Astrocyte of the hippocampus (primary cell): ENCODE data around the gene TTLL5.
"Not testable (repeated sequence)": the region's sequence is repeated elsewhere in the genome, so short reads cannot be mapped to it uniquely, and the experiment has no call there.

Experiments
- DNase-seq: peaks from one replicate; pipeline ENCODE4 v3.0.0; 2011; ENCODE audit warnings: low read depth, low spot score

The TTLL5 gene

DNA sequence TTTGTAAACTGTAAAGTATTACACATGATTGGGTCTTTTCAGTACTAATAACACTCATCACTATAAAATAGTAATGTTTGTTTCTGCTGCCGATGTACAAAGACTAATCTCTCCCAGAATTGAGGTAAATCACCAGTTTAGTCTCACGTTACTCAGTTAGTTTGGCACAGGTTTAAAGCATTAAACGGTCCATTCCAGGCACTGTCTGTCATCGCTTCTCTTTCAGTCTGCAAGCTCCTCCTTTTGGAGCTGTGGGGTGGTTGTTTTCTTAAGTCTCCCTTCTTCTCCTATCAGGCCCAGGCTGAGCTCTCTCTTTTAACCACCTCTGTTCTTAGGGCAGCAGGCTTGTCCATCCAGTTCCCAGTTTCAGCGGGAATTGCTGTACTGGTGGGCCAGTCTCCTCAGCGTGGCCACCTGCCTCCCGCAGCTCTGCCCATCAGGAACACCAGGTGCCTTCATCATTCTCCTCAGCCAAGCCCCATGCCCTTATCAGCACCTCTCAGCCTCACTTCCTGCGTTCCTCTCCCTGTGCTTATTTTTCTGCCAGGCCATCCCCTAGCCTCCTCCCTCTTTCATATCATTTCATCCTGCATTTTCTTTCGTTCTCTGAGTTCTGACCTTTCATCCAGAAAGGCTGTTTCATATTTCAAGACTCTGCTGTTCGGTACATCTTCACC, 171.7 kb downstream of the TTLL5 start:
- DNase-seq: peak; percentile 71

DNA sequence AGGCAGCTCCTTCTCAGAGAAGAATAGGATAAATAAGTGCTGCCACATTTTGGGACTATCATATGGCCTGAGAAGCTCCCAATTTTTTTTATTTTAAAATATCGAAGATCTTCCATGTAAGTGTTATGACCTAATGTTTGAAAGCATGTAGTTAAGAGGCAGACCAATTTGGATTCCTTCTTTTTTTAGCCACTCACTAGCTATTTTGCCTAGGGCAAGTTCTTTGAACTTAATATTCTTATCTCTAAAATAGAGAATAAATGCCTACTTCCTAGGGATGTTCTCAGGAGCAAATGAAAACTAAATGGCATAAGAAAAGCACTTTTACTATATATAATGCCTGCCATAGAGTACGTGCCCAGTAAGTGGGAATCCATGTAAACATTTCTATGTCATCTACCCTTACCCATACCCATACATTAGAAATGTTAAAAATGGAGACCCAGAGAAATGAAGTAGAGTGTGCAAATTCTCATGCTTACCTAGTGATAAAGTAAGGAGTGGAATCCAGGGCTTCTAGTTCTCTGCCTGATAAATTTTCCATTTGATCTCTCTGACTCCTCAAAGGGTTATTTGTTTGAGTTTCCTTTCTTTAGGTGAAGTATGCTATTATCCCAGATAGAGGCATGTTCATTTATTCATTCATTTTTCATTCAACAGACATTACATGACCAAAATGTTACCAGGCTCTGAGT, 172.4 kb downstream of the TTLL5 start:
- DNase-seq: no peak

DNA sequence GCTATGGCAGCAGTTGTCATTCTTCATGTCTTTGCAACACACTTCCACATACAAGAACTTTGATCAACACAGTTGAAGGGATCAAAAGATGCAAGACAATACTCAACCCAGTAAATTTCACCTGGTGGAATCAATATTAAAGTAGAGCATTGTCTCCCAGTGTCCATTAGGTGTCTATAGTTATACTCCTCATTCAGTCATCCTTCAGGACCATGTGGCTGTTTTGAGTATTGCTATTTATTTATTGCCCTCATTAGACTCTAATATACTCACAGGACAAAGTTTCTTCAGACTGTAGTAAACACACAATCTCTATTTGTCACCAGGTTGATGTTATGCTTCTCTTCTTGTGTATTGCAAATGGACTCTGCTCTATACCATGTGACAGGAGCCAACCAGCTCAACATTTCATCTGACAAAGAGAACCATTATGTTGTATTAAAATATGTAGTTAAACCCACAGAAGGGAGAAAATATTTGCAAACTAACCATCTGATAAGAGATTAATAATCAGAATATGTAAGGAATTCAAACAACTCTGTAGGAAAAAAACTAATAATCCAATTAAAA, 174.2 kb downstream of the TTLL5 start:
- DNase-seq: no peak

DNA sequence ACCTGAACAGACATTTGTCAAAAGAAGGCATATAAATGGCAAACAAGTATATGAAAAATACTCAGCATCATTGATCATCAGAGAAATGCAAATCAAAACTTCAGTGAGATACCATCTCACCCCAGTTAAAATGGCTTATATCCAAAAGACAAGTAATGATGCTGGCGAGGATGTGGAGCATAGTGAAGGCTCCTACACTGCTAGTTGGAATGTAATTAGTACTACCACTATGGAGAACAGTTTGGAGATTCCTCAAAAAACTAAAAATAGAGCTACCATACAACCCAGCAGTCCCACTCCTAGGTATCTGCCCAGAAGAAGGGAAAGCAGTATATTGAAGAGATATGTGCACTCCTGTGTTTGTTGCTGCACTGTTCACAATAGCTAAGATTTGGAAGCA, 174.7 kb downstream of the TTLL5 start:
- no peak for DNase-seq

DNA sequence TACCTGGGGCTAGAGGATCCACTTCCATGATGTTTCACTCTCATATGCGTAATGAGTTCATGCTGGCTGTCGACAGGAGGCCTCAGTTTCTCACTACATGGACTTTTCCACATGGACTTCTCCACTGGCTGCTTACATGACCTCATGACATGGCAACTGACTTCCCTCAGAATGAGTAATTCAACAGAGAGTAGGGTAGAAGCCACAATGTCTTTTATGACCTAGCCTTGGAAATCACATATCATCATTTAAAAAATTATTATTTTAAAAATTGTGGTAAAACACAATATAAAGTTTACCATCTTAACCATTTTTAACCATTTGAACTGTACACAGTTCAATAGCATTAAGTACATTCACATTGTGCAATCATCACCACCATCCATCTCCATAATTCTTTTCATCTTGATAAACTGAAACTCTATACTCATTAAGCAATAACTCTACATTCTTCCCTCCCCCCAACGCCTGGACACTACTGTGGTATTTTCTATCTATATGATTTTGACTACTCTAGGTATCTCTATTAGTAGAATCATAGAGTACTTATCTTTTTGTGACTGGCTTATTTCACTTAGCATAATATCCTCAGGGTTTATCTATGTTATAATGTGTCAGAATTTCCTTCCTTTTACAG, 176.2 kb downstream of the TTLL5 start:
- no peak for DNase-seq

DNA sequence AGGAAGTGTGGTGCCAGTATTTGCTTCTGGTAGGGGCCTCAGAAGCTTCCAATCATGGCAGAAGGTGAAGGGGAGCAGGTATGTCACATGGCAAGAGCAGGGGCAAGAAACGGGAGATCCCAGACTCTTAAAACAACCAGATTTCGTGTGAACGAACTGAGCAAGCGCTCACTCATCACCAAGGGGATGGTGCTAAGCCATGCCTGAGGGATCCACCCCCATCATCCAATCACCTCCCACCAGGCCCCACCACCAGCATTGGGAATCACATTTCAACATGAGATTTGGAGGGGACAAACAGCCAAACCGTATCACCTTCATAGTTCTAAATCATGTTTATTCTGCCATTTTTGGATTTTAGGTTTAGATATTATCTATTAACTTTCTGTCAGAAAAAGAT, 179.9 kb downstream of the TTLL5 start:
- no peak for DNase-seq

DNA sequence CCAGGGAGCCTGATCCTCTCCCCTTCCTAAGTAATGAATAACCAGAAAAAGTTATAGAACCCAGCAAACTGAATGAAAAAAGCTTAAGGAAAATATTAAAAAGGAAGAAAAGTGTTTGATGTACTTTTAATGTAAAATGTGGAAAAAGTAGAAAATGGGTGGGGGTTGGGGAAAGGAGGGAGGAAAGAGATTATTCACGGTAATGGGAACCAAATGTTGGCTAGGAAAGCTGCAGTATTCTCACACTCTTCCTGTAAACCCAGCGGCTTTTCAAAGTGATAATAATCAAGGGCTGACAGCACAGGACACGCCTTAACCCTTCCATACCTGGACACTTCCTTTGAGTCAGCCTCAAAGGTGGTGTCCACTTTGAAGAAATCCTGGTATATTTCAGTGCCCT, 181.5 kb downstream of the TTLL5 start:
- no peak for DNase-seq

DNA sequence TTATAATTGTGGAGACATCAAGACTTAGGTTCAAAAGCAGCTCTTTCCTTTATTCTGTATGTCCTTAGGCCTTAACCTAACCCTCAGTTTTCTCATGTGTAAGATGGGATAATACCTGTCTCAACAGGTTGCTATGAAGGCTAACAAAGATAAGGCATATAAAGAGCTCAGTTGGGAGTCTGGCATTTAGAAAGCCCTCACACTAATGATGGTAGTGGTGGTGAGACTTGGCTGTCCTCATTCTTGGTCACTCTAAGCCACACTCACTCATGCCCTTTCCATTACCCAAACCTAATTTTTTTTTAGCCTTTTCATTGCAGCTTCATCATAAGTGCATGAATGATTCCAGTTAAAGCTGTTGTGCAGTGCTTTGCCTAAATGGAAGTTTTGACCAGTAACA, 183.4 kb downstream of the TTLL5 start:
- no peak for DNase-seq

DNA sequence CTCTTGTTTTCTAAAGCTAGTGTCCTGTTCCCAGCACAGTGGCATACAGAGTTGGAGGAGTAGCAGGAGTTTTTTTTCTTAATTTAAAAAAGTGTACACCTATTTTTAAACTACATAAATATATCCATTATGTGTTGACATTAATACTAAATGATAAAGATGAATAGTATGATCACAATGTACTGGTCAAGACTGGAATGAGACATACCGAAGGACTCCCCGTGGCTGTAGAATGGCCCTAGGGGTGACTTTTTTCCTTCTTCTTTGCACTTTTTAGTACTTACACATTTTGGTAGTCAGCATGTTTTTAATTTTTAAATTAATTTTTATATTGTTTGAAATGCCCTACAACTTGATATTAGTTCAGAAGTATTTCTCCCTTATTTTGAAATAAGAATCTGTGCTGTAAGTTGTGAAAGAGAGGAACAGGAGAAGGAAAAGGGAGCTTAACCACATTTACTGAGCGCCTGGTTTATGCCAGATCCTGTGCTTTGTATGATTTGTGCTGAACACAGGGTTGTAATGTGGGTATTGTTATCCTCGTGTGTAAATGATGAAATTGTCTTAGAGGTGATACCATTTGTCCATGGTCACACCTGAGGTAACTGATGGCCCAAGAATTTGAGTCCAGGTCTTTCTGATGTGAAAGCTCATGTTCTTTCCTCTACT, 184.2 kb downstream of the TTLL5 start:
- DNase-seq: no peak

DNA sequence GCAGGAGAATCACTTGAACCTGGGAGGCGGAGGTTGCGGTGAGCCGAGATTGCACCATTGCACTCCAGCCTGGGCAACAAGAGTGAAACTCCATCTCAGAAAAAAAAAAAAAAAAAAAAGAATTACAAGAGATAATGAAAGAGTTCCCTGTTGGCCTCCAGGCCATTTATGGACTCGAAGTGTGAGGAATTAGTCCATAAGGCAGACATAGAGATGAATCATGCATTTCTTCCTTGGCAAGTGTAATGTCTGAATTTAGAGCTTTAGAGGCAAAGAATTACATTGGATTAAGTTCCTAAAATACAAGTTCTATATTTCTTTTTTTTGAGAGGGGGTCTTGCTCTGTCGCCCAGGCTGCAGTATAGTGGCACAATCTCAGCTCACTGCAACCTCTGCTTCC, 185.6 kb downstream of the TTLL5 start:
- not testable (repeated sequence) for DNase-seq

DNA sequence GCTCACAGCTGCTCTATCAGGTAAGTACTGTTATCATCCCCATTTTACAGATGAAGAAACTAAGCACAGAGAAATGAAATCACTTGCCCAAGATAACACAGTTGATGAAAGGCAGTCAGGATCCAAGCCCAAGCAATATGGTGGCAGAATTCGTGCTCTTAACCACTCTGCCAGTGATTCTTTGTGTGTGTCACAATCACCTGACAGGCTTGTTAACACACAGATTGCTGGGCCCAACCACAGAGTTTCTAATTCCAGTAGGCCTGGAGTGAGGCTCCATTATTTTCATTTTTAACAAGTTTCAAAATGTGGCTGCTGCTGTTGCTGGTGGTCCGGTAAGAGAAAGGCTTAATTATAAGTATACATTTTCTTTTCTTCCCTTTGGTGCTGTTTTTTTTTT, 186.5 kb downstream of the TTLL5 start:
- DNase-seq: no peak

DNA sequence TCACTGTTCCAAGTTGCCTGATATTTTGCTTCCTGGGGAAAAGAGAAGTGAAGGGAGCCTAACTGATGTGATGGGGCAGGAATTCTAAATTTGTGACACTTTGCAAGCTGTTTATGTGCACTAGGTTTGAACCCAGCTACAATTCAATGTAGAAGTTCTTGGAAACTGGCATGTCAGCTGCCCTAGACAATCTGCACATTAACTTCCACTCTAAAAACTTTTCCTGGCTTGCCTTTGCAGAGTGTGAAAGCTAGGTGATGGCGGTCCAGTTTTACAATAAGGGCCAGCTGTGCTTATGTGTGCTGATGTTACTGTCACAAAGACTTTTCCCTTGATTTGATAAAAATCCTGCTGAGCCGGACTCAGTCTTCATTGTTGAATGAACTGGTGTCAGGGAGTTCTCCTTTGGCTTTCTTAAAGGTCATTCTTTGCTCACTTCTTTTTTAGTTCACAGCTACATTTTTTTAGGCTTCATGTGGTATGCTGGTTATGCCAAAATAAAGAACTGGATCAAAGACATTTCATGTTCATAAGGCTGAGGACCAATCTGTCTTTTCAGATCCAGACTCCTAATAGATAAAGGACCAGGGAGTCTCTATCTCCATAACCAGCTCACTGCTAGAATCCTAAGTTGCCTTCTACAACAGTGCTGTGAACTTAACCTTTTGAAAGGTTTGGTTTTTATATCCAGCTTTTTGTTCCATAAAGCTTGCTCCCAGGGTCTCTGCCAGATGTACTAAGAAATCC, 187.3 kb downstream of the TTLL5 start:
- no peak for DNase-seq

DNA sequence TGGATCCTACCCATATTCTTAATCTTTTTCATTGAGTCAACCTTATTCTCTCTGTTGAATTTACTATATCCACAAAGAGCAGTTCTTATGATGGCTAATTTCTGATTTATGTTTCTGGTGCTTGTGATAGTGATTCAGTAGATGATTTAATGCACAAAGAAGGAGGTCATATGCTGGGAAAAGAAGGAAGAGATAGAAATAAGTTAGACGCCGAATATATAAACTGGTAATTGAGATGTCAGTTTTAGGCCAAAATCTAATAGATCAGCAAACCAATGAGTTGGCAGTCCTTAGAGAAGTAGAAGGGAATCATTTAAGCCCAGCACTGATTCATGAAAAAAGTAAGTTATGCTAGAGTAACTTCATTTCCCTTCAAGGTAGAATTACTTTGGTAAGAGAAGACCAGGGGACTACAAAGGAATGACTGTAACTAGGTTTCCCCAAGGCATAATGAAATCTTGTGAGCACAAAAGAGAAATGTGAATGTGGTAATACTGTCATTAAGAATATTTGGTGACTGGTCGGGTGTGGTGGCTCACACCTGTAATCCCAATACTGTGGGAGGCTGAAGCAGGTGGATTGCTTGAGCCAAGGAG, 188.4 kb downstream of the TTLL5 start:
- no peak for DNase-seq

DNA sequence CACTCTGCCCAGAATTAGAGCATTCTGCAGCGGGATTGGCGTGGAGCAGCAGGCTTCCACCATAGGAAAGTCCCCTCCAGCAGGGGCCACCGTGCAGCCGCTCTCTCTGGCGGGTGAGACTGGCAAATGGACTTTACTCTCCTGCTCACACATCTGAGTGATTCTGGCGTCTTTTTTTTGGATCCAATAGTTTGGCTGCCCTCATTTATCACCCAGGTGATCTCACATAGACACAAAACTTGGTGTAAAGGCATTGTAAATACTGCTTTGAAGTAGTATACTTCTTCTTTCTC, 190.5 kb downstream of the TTLL5 start:
- no peak for DNase-seq

DNA sequence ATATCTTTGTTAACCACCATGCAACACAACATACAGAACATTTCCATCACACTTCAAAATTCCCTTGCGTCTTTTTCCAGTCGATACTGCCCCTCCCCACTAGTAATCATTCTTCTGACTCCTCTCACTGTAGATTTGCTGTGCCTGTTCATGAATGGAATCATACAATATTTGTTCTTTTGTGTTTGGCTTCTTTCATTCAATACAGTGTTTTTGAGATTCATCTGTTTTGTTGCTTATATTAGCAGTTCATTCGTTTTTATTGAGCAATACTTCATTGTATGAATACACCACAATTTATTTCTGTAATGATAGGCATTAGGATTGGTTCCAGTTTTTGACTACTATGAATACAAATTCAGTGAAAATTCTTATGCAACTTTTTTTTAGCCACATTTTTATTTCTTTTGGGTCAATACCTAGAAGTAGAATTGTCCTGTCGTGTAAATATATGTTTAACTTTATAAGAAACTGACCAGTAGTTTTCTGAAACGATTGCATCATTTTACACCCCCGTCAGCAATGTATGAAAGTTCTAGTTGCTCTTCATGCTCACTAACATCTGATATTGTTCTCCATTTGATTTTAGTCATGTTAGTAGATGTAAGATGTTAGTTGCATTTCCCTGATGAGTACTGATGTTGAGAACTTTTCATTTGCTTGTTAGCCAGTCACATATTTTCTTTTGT, 193.2 kb downstream of the TTLL5 start:
- DNase-seq: no peak

DNA sequence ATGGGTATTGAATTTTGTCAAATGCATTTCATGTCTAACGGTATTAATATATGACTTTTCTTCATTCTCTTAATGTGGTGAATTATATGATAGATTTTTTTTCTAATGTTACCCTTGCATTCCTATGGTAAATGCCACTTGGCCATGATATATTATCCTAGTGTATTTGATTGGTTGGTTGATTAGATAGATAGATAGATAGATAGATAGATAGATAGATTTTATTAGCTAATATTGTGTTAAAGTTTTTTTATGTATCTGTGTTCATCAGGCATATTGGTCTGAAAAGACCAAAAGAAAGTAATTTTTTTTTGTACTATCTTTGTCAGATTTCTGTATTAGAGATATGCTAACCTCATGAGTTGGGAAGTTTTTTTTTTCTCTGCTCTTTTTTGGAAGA, 196.2 kb downstream of the TTLL5 start:
- no peak for DNase-seq

DNA sequence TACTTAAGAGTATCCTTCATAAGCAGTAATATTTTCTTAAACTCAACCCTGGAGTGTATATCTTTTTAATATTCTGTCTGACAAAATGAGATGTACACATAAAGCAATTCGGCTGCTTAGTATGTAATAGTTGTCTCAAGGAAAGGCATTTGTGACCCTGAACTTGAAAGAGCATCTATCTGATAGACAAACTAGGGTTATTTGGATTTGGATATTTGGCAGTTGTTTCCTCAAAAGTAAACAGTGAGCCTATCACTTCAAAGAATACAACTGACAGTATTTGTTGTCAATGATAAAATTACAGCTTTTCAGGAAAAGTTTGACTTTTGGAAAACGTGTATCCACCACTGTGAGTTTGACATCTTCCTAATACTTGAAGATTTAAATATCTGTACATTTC, 197.3 kb downstream of the TTLL5 start:
- no peak for DNase-seq

DNA sequence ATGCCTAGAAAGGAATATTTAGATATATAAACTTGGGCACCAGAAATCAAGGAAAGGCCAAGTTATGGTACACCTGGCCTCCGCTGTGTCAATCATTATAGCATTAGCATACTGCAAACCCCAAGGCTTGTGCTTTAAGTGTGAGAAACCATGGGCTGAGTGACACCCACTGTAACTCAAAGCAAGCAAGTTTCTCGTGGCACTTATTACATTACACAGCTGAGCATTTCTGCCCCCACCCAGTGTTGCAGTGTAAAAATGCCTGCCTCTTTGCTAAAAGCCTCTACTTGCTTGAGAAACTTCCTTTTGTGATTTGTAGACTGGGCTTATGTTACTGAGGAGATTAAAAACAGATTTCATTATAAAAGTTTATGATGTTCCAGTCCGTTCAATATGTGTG, 198.7 kb downstream of the TTLL5 start:
- DNase-seq: no peak

DNA sequence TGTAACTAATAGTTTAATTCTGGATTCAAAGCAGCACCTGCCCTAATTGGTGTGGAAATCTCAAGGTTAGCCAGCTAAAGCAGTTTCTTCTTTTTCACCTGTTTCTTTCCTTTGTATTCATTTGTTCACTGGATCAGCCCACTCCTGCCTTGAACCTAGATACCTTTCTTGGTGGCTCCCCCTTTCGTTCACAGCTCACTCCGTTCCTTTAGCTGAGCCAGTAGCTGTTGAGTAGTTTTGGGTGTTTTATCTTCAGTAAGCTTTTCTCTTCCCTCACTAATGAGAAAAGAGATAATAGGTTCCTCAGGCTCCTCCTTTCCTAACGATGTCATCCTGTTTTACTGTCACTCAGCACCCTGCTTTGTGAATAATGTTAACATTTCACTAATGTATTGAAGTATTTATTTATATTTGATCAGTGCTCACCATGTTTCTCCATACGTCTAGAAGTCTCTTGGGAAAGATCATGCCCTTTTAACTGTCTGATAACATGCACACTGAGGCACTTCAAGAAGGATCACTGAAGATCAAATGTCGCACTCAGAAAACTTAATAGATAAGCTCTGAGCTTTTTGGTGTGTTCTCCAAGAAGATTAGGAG, 199.6 kb downstream of the TTLL5 start:
- no peak for DNase-seq

DNA sequence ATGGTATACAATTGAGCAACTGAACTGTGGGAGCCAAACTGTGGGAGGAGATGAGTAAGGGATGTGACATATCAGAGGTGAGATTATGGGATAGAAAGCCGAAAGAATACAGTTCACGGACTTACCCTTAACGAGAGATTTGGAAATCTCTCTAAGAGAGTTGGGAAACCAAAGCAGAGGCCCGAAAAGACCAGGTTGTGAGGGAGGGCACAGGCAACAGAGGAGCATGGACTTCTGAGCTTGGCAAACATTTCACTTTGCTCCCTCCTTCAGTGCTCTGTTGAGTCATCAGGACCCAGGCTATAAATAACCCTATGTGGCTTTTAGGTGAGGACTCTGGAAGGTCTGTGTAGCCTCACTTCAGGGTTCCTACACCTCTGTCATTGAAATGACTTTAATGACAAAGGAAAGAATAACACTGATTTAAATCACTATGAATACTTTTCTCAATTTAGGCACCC, 200.1 kb downstream of the TTLL5 start:
- no peak for DNase-seq
